H9 (cell line): ENCODE data around the gene VSTM4. TPM values are rescaled to one million over a fixed set of nuclear protein-coding genes. Genes with fewer than 3 reads are reported as not detected.

Experiments used
- DNase-seq: peaks from one replicate; pipeline ENCODE4 v3.0.0-alpha.2; 2017
- H2AFZ ChIP-seq: one replicate; pipeline ENCODE4 v1.6.1; 2013; ENCODE audit warnings: mild to moderate bottlenecking, low read length, control low read depth, moderate library complexity
- H2AK5ac ChIP-seq: 2 replicates; pipeline ENCODE4 v1.6.1; 2013; ENCODE audit warnings: low read length, control low read depth, mixed read lengths; ENCODE audit not compliant: insufficient read length
- H2BK120ac ChIP-seq: one replicate; pipeline ENCODE4 v1.6.1; 2013; ENCODE audit warnings: low read depth, mild to moderate bottlenecking, low read length, control low read depth, inconsistent platforms; ENCODE audit not compliant: poor library complexity, severe bottlenecking
- H2BK12ac ChIP-seq: 2 replicates; pipeline ENCODE4 v1.6.1; 2013; ENCODE audit warnings: low read length, control low read depth, mixed read lengths, low read depth; ENCODE audit not compliant: insufficient read length
- H2BK15ac ChIP-seq: 2 replicates; pipeline ENCODE4 v1.6.1; 2013; ENCODE audit warnings: low read depth, low read length, control low read depth
- H2BK20ac ChIP-seq: one replicate; pipeline ENCODE4 v1.6.1; 2013; ENCODE audit warnings: low read depth, mild to moderate bottlenecking, low read length, control low read depth, inconsistent platforms; ENCODE audit not compliant: poor library complexity, severe bottlenecking
- H2BK5ac ChIP-seq: 2 replicates; pipeline ENCODE4 v1.6.1; 2013; ENCODE audit warnings: low read length, control low read depth, mixed read lengths; ENCODE audit not compliant: insufficient read length
- H3K14ac ChIP-seq: 2 replicates; pipeline ENCODE4 v1.6.1; 2013; ENCODE audit warnings: low read length, control low read depth; ENCODE audit not compliant: insufficient read depth
- H3K18ac ChIP-seq: 2 replicates; pipeline ENCODE4 v1.6.1; 2013; ENCODE audit warnings: low read depth, mild to moderate bottlenecking, mixed read lengths, low read length, control low read depth; ENCODE audit not compliant: insufficient read length
- H3K23ac ChIP-seq: 2 replicates; pipeline ENCODE4 v1.6.1; 2013; ENCODE audit warnings: low read length, control low read depth, mixed read lengths, low read depth; ENCODE audit not compliant: insufficient read length
- H3K23me2 ChIP-seq: 2 replicates; pipeline ENCODE4 v1.6.1; 2013; ENCODE audit warnings: low read depth, mild to moderate bottlenecking, mixed read lengths, low read length, control low read depth; ENCODE audit not compliant: insufficient read length, poor library complexity, severe bottlenecking
- H3K27ac ChIP-seq: 2 replicates; pipeline ENCODE4 v1.5.1; 2013; ENCODE audit warnings: low read length, control low read depth, mixed read lengths, low read depth; ENCODE audit not compliant: insufficient read length
- H3K27me3 ChIP-seq: 2 replicates; pipeline ENCODE4 v1.6.1; 2013; ENCODE audit warnings: low read length, control low read depth, inconsistent platforms; ENCODE audit not compliant: insufficient read depth
- H3K4ac ChIP-seq: 2 replicates; pipeline ENCODE4 v1.6.1; 2013; ENCODE audit warnings: low read depth, mild to moderate bottlenecking, control low read depth, inconsistent platforms, low read length, moderate library complexity
- H3K4me1 ChIP-seq: 2 replicates; pipeline ENCODE4 v1.6.1; 2013; ENCODE audit warnings: low read length, control low read depth, inconsistent platforms; ENCODE audit not compliant: insufficient read depth
- H3K4me2 ChIP-seq: 2 replicates; pipeline ENCODE4 v1.6.1; 2013; ENCODE audit warnings: low read length, control low read depth, mixed read lengths; ENCODE audit not compliant: insufficient read length, insufficient read depth
- H3K56ac ChIP-seq: 2 replicates; pipeline ENCODE4 v1.6.1; 2013; ENCODE audit warnings: low read depth, mild to moderate bottlenecking, mixed read lengths, low read length, control low read depth; ENCODE audit not compliant: insufficient read length
- H3K79me1 ChIP-seq: 2 replicates; pipeline ENCODE4 v1.6.1; 2013; ENCODE audit warnings: low read depth, mild to moderate bottlenecking, moderate library complexity, low read length, control low read depth, inconsistent platforms; ENCODE audit not compliant: insufficient read depth, poor library complexity, severe bottlenecking
- H3K79me2 ChIP-seq: 2 replicates; pipeline ENCODE4 v1.6.1; 2013; ENCODE audit warnings: low read length, control low read depth, inconsistent platforms; ENCODE audit not compliant: insufficient read depth
- H3K9ac ChIP-seq: 2 replicates; pipeline ENCODE4 v1.6.1; 2013; ENCODE audit warnings: low read length, control low read depth, mixed read lengths; ENCODE audit not compliant: insufficient read length; ENCODE audit errors: extremely low read depth
- H3K9me3 ChIP-seq: one replicate; pipeline ENCODE4 v1.6.1; 2013; ENCODE audit warnings: low read depth, low read length, inconsistent platforms; ENCODE audit not compliant: control insufficient read depth
- H3T11ph ChIP-seq: one replicate; pipeline ENCODE4 v1.6.1; 2013; ENCODE audit warnings: mild to moderate bottlenecking, low read length, control low read depth, inconsistent platforms
- H4K20me1 ChIP-seq: one replicate; pipeline ENCODE4 v1.6.1; 2013; ENCODE audit not compliant: control insufficient read depth, insufficient read length, insufficient read depth
- H4K5ac ChIP-seq: 2 replicates; pipeline ENCODE4 v1.6.1; 2013; ENCODE audit warnings: low read depth, mild to moderate bottlenecking, mixed read lengths, low read length, control low read depth; ENCODE audit not compliant: insufficient read length
- H4K8ac ChIP-seq: replicated peaks from 2 replicates; pipeline ENCODE4 v1.6.1; 2013; ENCODE audit warnings: low read length, control low read depth, mixed read lengths, low read depth; ENCODE audit not compliant: insufficient read length
- H4K91ac ChIP-seq: 2 replicates; pipeline ENCODE4 v1.6.1; 2013; ENCODE audit warnings: low read depth, mild to moderate bottlenecking, moderate library complexity, mixed read lengths, low read length, control low read depth; ENCODE audit not compliant: insufficient read length
- H3K27ac Mint-ChIP-seq, 3 experiments: 2 replicates in 2 of 3; 3 replicates in 1 of 3; pipeline ENCODE4 v1.8.0; 2020 to 2021; ENCODE audit warnings: mixed read lengths in 3 of 3, mild to moderate bottlenecking in 1 of 3, moderate library complexity in 1 of 3
- H3K27me3 Mint-ChIP-seq: 2 replicates; pipeline ENCODE4 v1.8.0; 2021; ENCODE audit warnings: low read depth, mild to moderate bottlenecking, moderate library complexity, mixed read lengths
- H3K36me3 Mint-ChIP-seq, 3 experiments: 2 replicates in 2 of 3; 3 replicates in 1 of 3; pipeline ENCODE4 v1.8.0; 2020 to 2021; ENCODE audit warnings: low read depth in 3 of 3, mixed read lengths in 3 of 3; ENCODE audit not compliant: insufficient read depth in 1 of 3
- H3K4me1 Mint-ChIP-seq, 2 experiments: 2 replicates each; pipeline ENCODE4 v1.8.0; 2020; ENCODE audit warnings: mixed read lengths in 2 of 2
- H3K4me3 Mint-ChIP-seq, 2 experiments: 2 replicates in 1 of 2; 3 replicates in 1 of 2; pipeline ENCODE4 v1.8.0; 2020 to 2021; ENCODE audit warnings: mild to moderate bottlenecking in 2 of 2, mixed read lengths in 2 of 2, moderate library complexity in 1 of 2
- H3K9me3 Mint-ChIP-seq, 2 experiments: 2 replicates in 1 of 2; 3 replicates in 1 of 2; pipeline ENCODE4 v1.8.0; 2020; ENCODE audit warnings: mild to moderate bottlenecking in 2 of 2, mixed read lengths in 2 of 2, moderate library complexity in 1 of 2
- CTCF ChIP-seq: fragments of 200-600 bp; sonication (generic); conservative IDR thresholded peaks from 3 replicates; pipeline ENCODE4 v1.8.0; 2021; ENCODE audit warnings: antibody characterized with exemption, mild to moderate bottlenecking
- WGBS: extraction: QIAGEN DNeasy Blood & Tissue Kit; methylation state at CpG from one replicate; pipeline ENCODE4 v1.1.7; 2013; ENCODE audit warnings: missing lambda C conversion rate, low lambda C conversion rate, mixed read lengths; ENCODE audit not compliant: insufficient read length; ENCODE audit errors: extremely low coverage; 5-methylcytosine and 5-hydroxymethylcytosine counted together
- total RNA-seq: library from RNA; stranded (reverse); gene quantifications from 2 replicates; pipeline ENCODE4 v1.2.1, GENCODE V29; 2021

Gene VSTM4
- total RNA-seq, 1 experiment from 2014 or later: 0.44 TPM

- no peak overlapping the region for H4K8ac ChIP-seq
- H3K9me3 Mint-ChIP-seq: peaks cover 0 to 2% of the 10 kb centered on the region in 2 experiments; a peak in 1 of 5 replicates
- H2AFZ ChIP-seq: no peak overlapping the region
- H3K4me2 ChIP-seq: no peak overlapping the region
- H3K4me1 ChIP-seq: no peaks in the 10 kb centered on the region
- H3K9ac ChIP-seq: no peak overlapping the region
- H3K23me2 ChIP-seq: no peaks in the 10 kb centered on the region
- TF ChIP-seq CTCF: no peak
- no peak overlapping the region for H2BK15ac ChIP-seq
- H2AK5ac ChIP-seq: no peak overlapping the region
- no peak overlapping the region for H3K4ac ChIP-seq
- no peak for DNase-seq
- H2BK120ac ChIP-seq: no peak overlapping the region
- H2BK12ac ChIP-seq: no peak overlapping the region
- no peak overlapping the region for H4K91ac ChIP-seq
- no peak overlapping the region; a peak in 2 of 7 replicates for H3K27ac Mint-ChIP-seq
- no peak overlapping the region for H4K5ac ChIP-seq
- no peaks in the 10 kb centered on the region for H3K4me1 Mint-ChIP-seq
- no peak overlapping the region for H2BK20ac ChIP-seq
- H4K20me1 ChIP-seq: no peaks in the 10 kb centered on the region
- no peaks in the 10 kb centered on the region for H3K79me1 ChIP-seq
- H3K18ac ChIP-seq: no peak overlapping the region
- H3T11ph ChIP-seq: no peak overlapping the region
- no peak overlapping the region for H3K14ac ChIP-seq
- no peak overlapping the region for H3K56ac ChIP-seq
- no peaks in the 10 kb centered on the region for H3K27me3 Mint-ChIP-seq
- H3K9me3 ChIP-seq: no peaks in the 10 kb centered on the region
- H3K4me3 Mint-ChIP-seq: no peak overlapping the region
- H3K36me3 Mint-ChIP-seq: peaks cover 0 to 3% (median 0%) of the 10 kb centered on the region in 3 experiments; a peak in 2 of 7 replicates
- no peaks in the 10 kb centered on the region for H3K79me2 ChIP-seq
- no peak overlapping the region for H2BK5ac ChIP-seq
- H3K27me3 ChIP-seq: no peaks in the 10 kb centered on the region
- no peak overlapping the region for H3K27ac ChIP-seq
- no CpG with 5 or more reads among the region's 6 CpGs for WGBS
- no peak overlapping the region for H3K23ac ChIP-seq
These were observed 46.6 kb downstream of the VSTM4 start for GRCh38 chr10:49068672-49069217.
